Measurements from ENCODE around the gene TAC3.
"Not testable (repeated sequence)": the region's sequence is repeated elsewhere in the genome, so short reads cannot be mapped to it uniquely, and the experiment has no call there.

The TAC3 gene

GRCh38 chr12:56987011-56987410, 29.3 kb downstream of the TAC3 start:
- TF ChIP-seq, protein P1, sequence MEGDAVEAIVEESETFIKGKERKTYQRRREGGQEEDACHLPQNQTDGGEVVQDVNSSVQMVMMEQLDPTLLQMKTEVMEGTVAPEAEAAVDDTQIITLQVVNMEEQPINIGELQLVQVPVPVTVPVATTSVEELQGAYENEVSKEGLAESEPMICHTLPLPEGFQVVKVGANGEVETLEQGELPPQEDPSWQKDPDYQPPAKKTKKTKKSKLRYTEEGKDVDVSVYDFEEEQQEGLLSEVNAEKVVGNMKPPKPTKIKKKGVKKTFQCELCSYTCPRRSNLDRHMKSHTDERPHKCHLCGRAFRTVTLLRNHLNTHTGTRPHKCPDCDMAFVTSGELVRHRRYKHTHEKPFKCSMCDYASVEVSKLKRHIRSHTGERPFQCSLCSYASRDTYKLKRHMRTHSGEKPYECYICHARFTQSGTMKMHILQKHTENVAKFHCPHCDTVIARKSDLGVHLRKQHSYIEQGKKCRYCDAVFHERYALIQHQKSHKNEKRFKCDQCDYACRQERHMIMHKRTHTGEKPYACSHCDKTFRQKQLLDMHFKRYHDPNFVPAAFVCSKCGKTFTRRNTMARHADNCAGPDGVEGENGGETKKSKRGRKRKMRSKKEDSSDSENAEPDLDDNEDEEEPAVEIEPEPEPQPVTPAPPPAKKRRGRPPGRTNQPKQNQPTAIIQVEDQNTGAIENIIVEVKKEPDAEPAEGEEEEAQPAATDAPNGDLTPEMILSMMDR (IDR thresholded peaks at IDR 0.05; ENCODE audit: low read depth, low read length): no peak
- no peak overlapping the region for H3K4me3 ChIP-seq (replicated peaks in 1 of 2; ENCODE audit: low read depth in 2 of 2, low read length in 2 of 2)
- DNase-seq (ENCODE audit: low read depth in 2 of 2): no peak

- DNase-seq (ENCODE audit: low read depth in 2 of 2): peak in 1 of 2 donors; percentile 29
- not testable (repeated sequence) for H3K4me3 ChIP-seq (replicated peaks in 1 of 2; ENCODE audit: low read depth in 2 of 2, low read length in 2 of 2)
These were observed 30.6 kb downstream of the TAC3 start for GRCh38 chr12:56985714-56986113.

DNA sequence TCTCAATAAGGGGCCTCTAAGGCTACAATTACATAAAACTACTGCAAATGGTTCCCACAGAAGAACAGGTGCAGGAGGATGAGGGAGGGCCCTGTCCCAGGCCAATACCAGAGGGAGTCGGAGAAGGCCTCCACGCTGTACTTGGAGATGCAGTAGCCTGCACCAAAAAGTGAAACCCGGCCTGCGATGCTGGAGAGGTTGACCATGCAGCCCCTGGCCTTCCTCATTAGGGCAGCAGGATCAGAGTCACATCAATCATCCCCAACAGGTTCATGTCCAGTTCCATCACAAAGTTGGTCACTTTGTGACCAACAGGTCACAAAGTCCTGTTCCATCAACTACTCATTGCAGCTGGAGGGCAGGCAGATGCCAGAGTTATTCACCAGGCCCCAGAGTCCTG, 32.9 kb downstream of the TAC3 start:
- no peak overlapping the region for H3K4me3 ChIP-seq (replicated peaks in 1 of 2; ENCODE audit: low read depth in 2 of 2, low read length in 2 of 2)
- no peak for DNase-seq (ENCODE audit: low read depth in 2 of 2)
- TF ChIP-seq, protein P1 (IDR thresholded peaks at IDR 0.05; ENCODE audit: low read depth, low read length): no peak

GRCh38 chr12:56982578-56983236, 33.6 kb downstream of the TAC3 start:
- DNase-seq (ENCODE audit: low read depth in 2 of 2); H3K4me3 ChIP-seq (replicated peaks in 1 of 2; ENCODE audit: low read depth in 2 of 2, low read length in 2 of 2): not testable (repeated sequence)

- DNase-seq (ENCODE audit: low read depth in 2 of 2): no peak
- no peak overlapping the region for H3K4me3 ChIP-seq (replicated peaks in 1 of 2; ENCODE audit: low read depth in 2 of 2, low read length in 2 of 2)
- TF ChIP-seq, protein P1 (IDR thresholded peaks at IDR 0.05; ENCODE audit: low read depth, low read length): no peak
These were observed 35.3 kb downstream of the TAC3 start for GRCh38 chr12:56980941-56981530.

- TF ChIP-seq, protein P1 (IDR thresholded peaks at IDR 0.05; ENCODE audit: low read depth, low read length): no peak
- no peak for DNase-seq (ENCODE audit: low read depth in 2 of 2)
- H3K4me3 ChIP-seq (replicated peaks in 1 of 2; ENCODE audit: low read depth in 2 of 2, low read length in 2 of 2): no peak overlapping the region
These were observed 36.1 kb downstream of the TAC3 start for GRCh38 chr12:56980268-56980667.

DNA sequence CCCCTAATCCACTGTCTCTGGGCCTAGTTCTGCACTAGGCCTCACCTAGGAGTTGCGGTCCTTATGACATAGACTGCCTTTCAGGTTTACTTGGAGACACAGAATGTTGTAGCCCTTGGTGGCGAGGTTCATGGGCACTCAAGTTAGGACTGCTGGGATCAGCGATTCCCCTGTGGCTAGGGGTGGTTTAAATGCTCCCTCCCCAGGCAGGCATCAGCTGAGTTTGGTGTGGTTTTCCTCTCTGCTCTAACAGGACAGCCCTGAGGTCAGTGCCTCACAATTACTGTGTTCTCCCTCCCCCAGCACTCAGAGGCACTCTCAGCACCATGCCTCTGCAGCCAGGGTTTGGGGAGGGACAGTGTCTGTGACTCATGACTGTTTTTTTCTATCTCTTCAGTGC, 36.7 kb downstream of the TAC3 start:
- no peak for DNase-seq (ENCODE audit: low read depth in 2 of 2)
- no peak overlapping the region for H3K4me3 ChIP-seq (replicated peaks in 1 of 2; ENCODE audit: low read depth in 2 of 2, low read length in 2 of 2)
- TF ChIP-seq, protein P1 (IDR thresholded peaks at IDR 0.05; ENCODE audit: low read depth, low read length): no peak

Measured in cardiac fibroblast (primary cell).